GM12874 (cell line): ENCODE results near the gene INPP5B.

Experiments
- CTCF ChIP-seq: IDR thresholded peaks from 2 replicates; pipeline ENCODE4 v1.5.1; 2011; ENCODE audit warnings: low read depth, mild to moderate bottlenecking, control low read depth, low read length, moderate library complexity; ENCODE audit not compliant: insufficient read depth

INPP5B gene

GRCh38 chr1:37824001-37824400 lies 122.9 kb downstream of the INPP5B start:
- no peak for TF ChIP-seq CTCF

GRCh38 chr1:37822906-37823815 lies 123.7 kb downstream of the INPP5B start:
- TF ChIP-seq CTCF, result no peak

GRCh38 chr1:37821481-37821880 lies 125.4 kb downstream of the INPP5B start:
- TF ChIP-seq CTCF, result no peak

- no peak for TF ChIP-seq CTCF
These were observed 129.4 kb downstream of the INPP5B start for GRCh38 chr1:37817481-37817880.

- TF ChIP-seq CTCF, result no peak
These were observed 132.6 kb downstream of the INPP5B start for GRCh38 chr1:37814252-37814651.

GRCh38 chr1:37813529-37814145 lies 133.2 kb downstream of the INPP5B start:
- TF ChIP-seq CTCF, result no peak

GRCh38 chr1:37811027-37811655 lies 135.7 kb downstream of the INPP5B start:
- peak; percentile 95 for TF ChIP-seq CTCF
